GM12865 (cell line): Measurements from ENCODE around the gene FAM210B.
"Not testable (repeated sequence)": the region's sequence is repeated elsewhere in the genome, so short reads cannot be mapped to it uniquely, and the experiment has no call there.

ENCODE experiments used
- DNase-seq: peaks from one replicate; pipeline ENCODE4 v3.0.0; 2010; ENCODE audit warnings: low read depth
- H3K4me3 ChIP-seq: 2 replicates; pipeline ENCODE4 v1.5.1; 2011; ENCODE audit warnings: mild to moderate bottlenecking, low read depth, low read length, control low read depth
- CTCF ChIP-seq: IDR thresholded peaks from 2 replicates; pipeline ENCODE4 v1.5.1; 2011; ENCODE audit warnings: low read length, control low read depth, low read depth, inconsistent platforms; ENCODE audit not compliant: insufficient read depth; ENCODE audit errors: missing control alignments

Gene FAM210B

DNA sequence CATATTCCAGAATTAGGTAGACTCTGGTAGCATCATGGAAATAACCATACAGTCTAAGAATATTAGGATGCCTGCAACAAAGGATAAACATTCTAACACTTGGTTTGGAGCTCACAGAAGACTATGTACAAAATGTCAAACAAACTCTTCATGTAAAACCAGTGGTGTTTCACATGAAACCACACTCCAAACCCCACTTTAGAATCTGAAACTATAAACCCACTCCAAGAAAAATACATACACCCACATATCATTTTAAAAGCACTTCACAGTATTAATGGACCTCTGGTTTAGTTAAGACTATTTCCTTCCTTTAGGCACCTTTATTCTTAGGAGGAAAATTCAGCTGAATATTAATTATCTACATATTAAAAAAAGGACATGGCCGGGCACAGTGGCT, 22.7 kb downstream of the FAM210B start:
- H3K4me3 ChIP-seq, result no peak overlapping the region
- no peak for TF ChIP-seq CTCF
- no peak for DNase-seq

GRCh38 chr20:56382696-56383095, 23.9 kb downstream of the FAM210B start:
- no peak overlapping the region for H3K4me3 ChIP-seq
- DNase-seq, result no peak
- TF ChIP-seq CTCF, result no peak

DNA sequence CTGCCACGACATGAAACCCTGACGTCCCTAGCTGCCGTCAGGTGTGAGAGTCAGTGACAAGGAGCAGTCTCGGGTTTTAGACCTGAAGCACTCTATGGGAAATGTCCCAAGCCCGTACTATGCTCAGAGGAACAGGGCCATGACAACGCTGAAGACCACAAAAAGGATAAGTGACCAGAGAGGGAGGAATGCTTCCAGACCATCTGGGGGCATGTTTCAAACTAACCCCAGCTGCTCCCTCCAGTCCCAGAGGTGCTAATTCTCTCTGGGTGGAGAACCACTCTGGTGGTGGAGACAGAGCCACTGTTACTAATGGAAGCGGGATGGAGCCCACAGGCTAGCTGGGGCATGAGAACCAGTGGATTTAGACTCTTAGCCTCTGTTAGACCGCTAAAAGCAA, 24.6 kb downstream of the FAM210B start:
- TF ChIP-seq CTCF, result no peak
- DNase-seq, result no peak
- H3K4me3 ChIP-seq, result no peak overlapping the region

DNA sequence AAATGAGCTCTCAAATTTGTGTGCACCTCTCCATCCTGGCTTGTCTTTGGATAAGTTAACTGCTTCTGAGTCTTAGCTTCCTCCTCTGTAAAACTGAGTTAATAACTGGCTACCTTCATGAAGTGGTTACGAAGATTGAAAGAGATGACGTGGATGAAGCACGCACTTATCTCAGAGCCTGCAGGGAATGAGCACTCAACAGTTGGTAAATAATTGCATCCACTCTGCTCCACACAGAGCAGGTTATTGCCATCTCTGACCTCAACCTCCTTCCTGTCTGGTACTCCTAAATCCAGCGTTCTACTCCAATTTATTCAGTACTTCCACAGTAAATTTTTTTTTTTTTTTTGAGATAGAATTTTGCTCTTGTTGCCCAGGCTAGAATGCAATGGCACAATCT, 26.4 kb downstream of the FAM210B start:
- no peak overlapping the region for H3K4me3 ChIP-seq
- TF ChIP-seq CTCF, result no peak
- DNase-seq, result no peak

- no peak overlapping the region for H3K4me3 ChIP-seq
- TF ChIP-seq CTCF, result no peak
- no peak for DNase-seq
Observed at GRCh38 chr20:56386219-56386618, 27.4 kb downstream of the FAM210B start.

DNA sequence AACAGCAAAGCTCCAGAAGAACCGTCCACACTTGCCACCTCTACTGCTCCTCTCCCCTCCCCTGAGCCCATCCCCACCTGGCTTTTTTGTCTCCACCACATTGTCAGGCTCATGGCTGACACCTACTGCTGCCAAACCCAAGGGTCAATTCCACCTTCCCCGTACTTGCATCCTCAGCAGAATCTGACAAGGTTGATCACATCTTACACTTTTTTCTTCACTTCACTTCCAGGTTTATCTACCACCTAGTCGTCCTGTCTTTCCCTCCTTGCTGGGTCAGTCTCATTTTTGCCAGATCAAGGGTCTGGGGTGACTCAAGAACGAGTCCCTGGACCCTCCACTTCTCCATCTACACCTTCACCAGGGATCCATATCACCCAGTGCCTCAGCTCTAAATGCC, 30.1 kb downstream of the FAM210B start:
- no peak overlapping the region for H3K4me3 ChIP-seq
- TF ChIP-seq CTCF, result no peak
- no peak for DNase-seq

- no peak overlapping the region for H3K4me3 ChIP-seq
- DNase-seq, result no peak
- TF ChIP-seq CTCF, result no peak
Observed at GRCh38 chr20:56389807-56390206, 31.0 kb downstream of the FAM210B start.

DNA sequence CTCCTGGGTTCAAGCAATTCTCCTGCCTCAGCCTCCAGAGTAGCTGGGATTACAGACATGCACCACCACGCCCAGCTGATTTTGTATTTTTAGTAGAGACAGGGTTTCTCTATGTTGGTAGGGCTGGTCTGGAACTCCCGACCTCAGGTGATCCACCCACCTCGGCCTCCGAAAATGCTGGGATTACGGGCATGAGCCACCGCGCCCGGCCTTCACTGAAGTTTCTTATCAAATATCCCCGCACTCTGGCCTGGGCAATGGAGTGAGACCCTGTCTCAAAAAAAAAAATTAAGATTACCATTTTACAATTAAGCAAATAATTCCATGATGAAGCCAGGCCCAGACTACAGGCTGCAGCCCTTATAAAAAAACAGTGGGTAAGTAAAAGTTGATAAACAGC, 31.6 kb downstream of the FAM210B start:
- peak overlapping the region; percentile 94 for H3K4me3 ChIP-seq
- not testable (repeated sequence) for DNase-seq
